Measurements from ENCODE around the gene PRKG1.

Gene PRKG1

GRCh38 chr10:51246156-51246555 is 171.9 kb downstream of the PRKG1 start:
- TF ChIP-seq SIN3A (IDR thresholded peaks at IDR 0.05; ENCODE audit: borderline replicate concordance, insufficient read depth, low read length) (no peak), POLR2AphosphoS5 (IDR thresholded peaks at IDR 0.05; ENCODE audit: low read depth, low read length) (no peak), FOXP2 (optimal IDR thresholded peaks at IDR 0.05; ENCODE audit: borderline replicate concordance, extremely low read depth, extremely low read length, insufficient read depth) (no peak), TAF1 (IDR thresholded peaks at IDR 0.05; ENCODE audit: borderline replicate concordance, insufficient read depth, low read length) (no peak), REST (IDR thresholded peaks at IDR 0.05; ENCODE audit: insufficient read depth in 1 of 2, low read depth in 2 of 2, low read length in 2 of 2) (no peak)

DNA sequence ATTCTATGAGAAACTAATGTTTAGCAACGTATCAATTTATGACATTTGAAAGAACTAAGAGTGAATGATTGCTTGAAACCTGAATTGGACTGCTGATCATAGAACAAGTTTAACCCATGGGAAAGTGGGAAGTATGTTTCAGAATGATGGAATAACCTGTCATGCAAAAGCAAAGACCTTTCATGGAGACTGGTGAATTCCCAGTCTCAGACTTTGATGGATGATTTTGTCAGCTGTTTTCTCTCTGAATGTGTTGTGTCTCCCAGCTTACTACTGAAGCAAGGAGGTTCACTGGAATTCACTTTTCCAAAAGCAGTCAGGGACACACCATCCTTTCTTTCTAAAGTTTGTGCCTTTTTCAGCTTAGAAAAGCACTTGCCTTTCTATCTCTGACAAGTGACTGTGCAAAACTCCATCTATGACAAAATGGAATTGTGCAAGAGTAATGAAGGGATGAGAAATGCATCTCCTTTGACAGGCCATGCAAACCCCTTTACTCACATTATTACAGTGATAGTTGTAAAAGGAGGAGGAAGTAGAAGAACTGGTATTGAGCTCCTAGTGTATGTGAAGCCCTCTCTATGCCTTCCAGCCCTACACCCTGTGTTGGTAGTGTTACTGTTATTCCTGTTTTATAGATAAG is 176.1 kb downstream of the PRKG1 start:
- TF ChIP-seq SIN3A (IDR thresholded peaks at IDR 0.05; ENCODE audit: borderline replicate concordance, insufficient read depth, low read length) (no peak), REST (IDR thresholded peaks at IDR 0.05; ENCODE audit: insufficient read depth in 1 of 2, low read depth in 2 of 2, low read length in 2 of 2) (no peak), FOXP2 (optimal IDR thresholded peaks at IDR 0.05; ENCODE audit: borderline replicate concordance, extremely low read depth, extremely low read length, insufficient read depth) (no peak), TAF1 (IDR thresholded peaks at IDR 0.05; ENCODE audit: borderline replicate concordance, insufficient read depth, low read length) (no peak), POLR2AphosphoS5 (IDR thresholded peaks at IDR 0.05; ENCODE audit: low read depth, low read length) (no peak)

DNA sequence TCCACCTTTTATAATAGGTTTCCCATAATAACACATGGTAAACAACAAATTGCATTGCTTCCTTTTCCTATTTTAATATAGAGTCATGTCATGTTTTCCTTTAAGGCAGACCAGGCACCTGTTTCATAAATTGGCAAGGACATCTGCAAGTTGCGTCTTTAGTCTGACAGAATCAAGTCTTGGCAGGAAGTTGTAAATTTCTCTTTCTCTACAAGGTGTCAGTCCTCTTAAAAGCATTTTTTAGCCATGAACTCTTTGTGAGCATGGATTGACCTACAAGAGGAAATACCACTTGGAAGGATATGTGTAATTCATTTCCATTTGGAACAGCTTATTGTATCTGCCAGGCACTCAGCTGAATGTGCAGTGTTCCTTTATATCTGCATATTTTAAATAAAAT is 176.8 kb downstream of the PRKG1 start:
- TF ChIP-seq TAF1 (IDR thresholded peaks at IDR 0.05; ENCODE audit: borderline replicate concordance, insufficient read depth, low read length) (no peak), FOXP2 (optimal IDR thresholded peaks at IDR 0.05; ENCODE audit: borderline replicate concordance, extremely low read depth, extremely low read length, insufficient read depth) (no peak), POLR2AphosphoS5 (IDR thresholded peaks at IDR 0.05; ENCODE audit: low read depth, low read length) (no peak), SIN3A (IDR thresholded peaks at IDR 0.05; ENCODE audit: borderline replicate concordance, insufficient read depth, low read length) (no peak), REST (IDR thresholded peaks at IDR 0.05; ENCODE audit: insufficient read depth in 1 of 2, low read depth in 2 of 2, low read length in 2 of 2) (no peak)

DNA sequence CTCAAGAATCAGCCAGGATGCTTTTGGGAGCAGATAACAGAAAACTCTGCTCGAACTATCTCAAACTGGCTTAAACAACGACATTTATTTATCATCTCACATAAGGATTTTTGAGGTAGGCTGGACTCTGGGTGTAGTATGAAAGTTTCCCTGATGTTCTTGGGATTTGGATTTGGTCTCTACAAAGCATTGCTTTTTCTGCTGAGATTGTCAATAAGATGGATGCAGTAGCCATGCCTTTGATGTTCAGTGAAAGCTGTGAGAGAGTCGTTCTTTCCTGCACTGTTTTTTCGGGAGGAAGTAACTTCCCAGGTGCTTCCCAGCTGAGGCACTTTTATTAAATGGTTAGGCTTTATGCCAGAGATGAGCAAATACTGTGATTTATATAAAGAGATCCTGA is 181.1 kb downstream of the PRKG1 start:
- no peak for TF ChIP-seq TAF1 (IDR thresholded peaks at IDR 0.05; ENCODE audit: borderline replicate concordance, insufficient read depth, low read length)
- TF ChIP-seq REST (IDR thresholded peaks at IDR 0.05; ENCODE audit: insufficient read depth in 1 of 2, low read depth in 2 of 2, low read length in 2 of 2) = no peak
- no peak for TF ChIP-seq SIN3A (IDR thresholded peaks at IDR 0.05; ENCODE audit: borderline replicate concordance, insufficient read depth, low read length)
- no peak for TF ChIP-seq POLR2AphosphoS5 (IDR thresholded peaks at IDR 0.05; ENCODE audit: low read depth, low read length)
- no peak for TF ChIP-seq FOXP2 (optimal IDR thresholded peaks at IDR 0.05; ENCODE audit: borderline replicate concordance, extremely low read depth, extremely low read length, insufficient read depth)
